GM19452 (cell line): ENCODE results near the gene FARS2.

Experiments
- ATAC-seq: cut with Tn5 transposase; IDR thresholded peaks from one replicate; pipeline ENCODE4 v1.9.1; 2021; ENCODE audit not compliant: unreplicated experiment

Gene FARS2

GRCh38 chr6:5412663-5413062, 151.3 kb downstream of the FARS2 start:
- ATAC-seq, result no peak

- no peak for ATAC-seq
These were observed 154.9 kb downstream of the FARS2 start for GRCh38 chr6:5416250-5416649.

GRCh38 chr6:5422321-5422915, 161.1 kb downstream of the FARS2 start:
- no peak for ATAC-seq

GRCh38 chr6:5423251-5423650, 161.9 kb downstream of the FARS2 start:
- no peak for ATAC-seq

GRCh38 chr6:5424726-5425125, 163.4 kb downstream of the FARS2 start:
- ATAC-seq, result no peak

GRCh38 chr6:5425267-5425666, 164.0 kb downstream of the FARS2 start:
- ATAC-seq, result no peak

GRCh38 chr6:5425797-5426196, 164.5 kb downstream of the FARS2 start:
- ATAC-seq, result no peak

GRCh38 chr6:5427586-5427985, 166.3 kb downstream of the FARS2 start:
- ATAC-seq, result no peak

GRCh38 chr6:5433324-5433723, 172.0 kb downstream of the FARS2 start:
- ATAC-seq, result no peak

GRCh38 chr6:5435449-5435848, 174.1 kb downstream of the FARS2 start:
- no peak for ATAC-seq

- ATAC-seq, result no peak
These were observed 177.7 kb downstream of the FARS2 start for GRCh38 chr6:5438922-5439584.

GRCh38 chr6:5439749-5440148, 178.4 kb downstream of the FARS2 start:
- ATAC-seq, result no peak

GRCh38 chr6:5442319-5442718, 181.0 kb downstream of the FARS2 start:
- no peak for ATAC-seq

GRCh38 chr6:5442916-5443315, 181.6 kb downstream of the FARS2 start:
- ATAC-seq, result no peak

- no peak for ATAC-seq
These were observed 182.2 kb downstream of the FARS2 start for GRCh38 chr6:5443491-5443890.

GRCh38 chr6:5446362-5447075, 185.2 kb downstream of the FARS2 start:
- no peak for ATAC-seq

- no peak for ATAC-seq
These were observed 186.6 kb downstream of the FARS2 start for GRCh38 chr6:5447921-5448320.

- ATAC-seq, result no peak
These were observed 188.8 kb downstream of the FARS2 start for GRCh38 chr6:5450073-5450472.

GRCh38 chr6:5453546-5453945, 192.2 kb downstream of the FARS2 start:
- ATAC-seq, result no peak

GRCh38 chr6:5455142-5455541, 193.8 kb downstream of the FARS2 start:
- ATAC-seq, result no peak

GRCh38 chr6:5457041-5457440, 195.7 kb downstream of the FARS2 start:
- ATAC-seq, result no peak

GRCh38 chr6:5457983-5458683, 196.8 kb downstream of the FARS2 start:
- no peak for ATAC-seq
